ENCODE measurements around the gene SH3TC1.

Gene SH3TC1

GRCh38 chr4:8217871-8218270 lies 18.8 kb downstream of the SH3TC1 start:
- DNase-seq, result no peak

GRCh38 chr4:8218371-8219031 lies 19.4 kb downstream of the SH3TC1 start:
- DNase-seq, result peak; percentile 74

- no peak for DNase-seq
These were observed 20.1 kb downstream of the SH3TC1 start for GRCh38 chr4:8219236-8219635.

GRCh38 chr4:8220661-8221450 lies 21.8 kb downstream of the SH3TC1 start:
- no peak for DNase-seq

GRCh38 chr4:8221476-8221875 lies 22.4 kb downstream of the SH3TC1 start:
- DNase-seq, result no peak

- no peak for DNase-seq
These were observed 22.9 kb downstream of the SH3TC1 start for GRCh38 chr4:8221985-8222384.

GRCh38 chr4:8222609-8223388 lies 23.7 kb downstream of the SH3TC1 start:
- no peak for DNase-seq

- no peak for DNase-seq
These were observed 25.3 kb downstream of the SH3TC1 start for GRCh38 chr4:8224267-8224974.

GRCh38 chr4:8224975-8225625 lies 26.0 kb downstream of the SH3TC1 start:
- DNase-seq, result no peak

GRCh38 chr4:8225706-8226443 lies 26.8 kb downstream of the SH3TC1 start:
- peak; percentile 28 for DNase-seq

GRCh38 chr4:8227201-8227770 lies 28.2 kb downstream of the SH3TC1 start:
- DNase-seq, result no peak

- no peak for DNase-seq
These were observed 28.8 kb downstream of the SH3TC1 start for GRCh38 chr4:8227771-8228318.

GRCh38 chr4:8228319-8229250 lies 29.5 kb downstream of the SH3TC1 start:
- DNase-seq, result peak; percentile 5

GRCh38 chr4:8229331-8229975 lies 30.4 kb downstream of the SH3TC1 start:
- DNase-seq, result no peak

GRCh38 chr4:8230033-8230432 lies 30.9 kb downstream of the SH3TC1 start:
- no peak for DNase-seq

GRCh38 chr4:8230891-8231290 lies 31.8 kb downstream of the SH3TC1 start:
- DNase-seq, result no peak

GRCh38 chr4:8231551-8232049 lies 32.5 kb downstream of the SH3TC1 start:
- DNase-seq, result no peak

- no peak for DNase-seq
These were observed 33.7 kb downstream of the SH3TC1 start for GRCh38 chr4:8232748-8233147.

Data from NCI-H345 (cell line).